Activated CD4-positive, alpha-beta T cell treated with anti-CD3 and anti-CD28 coated beads, Interleukin-2, amount 10 ng/mL, durations not matched to agents 7 days and 5 days (primary cell): ENCODE measurements around the gene DOK6. TPM values are rescaled to one million over a fixed set of nuclear protein-coding genes. Genes with fewer than 3 reads are reported as not detected.

Experiments used
- CTCF ChIA-PET: fragments of 350-600 bp; sonication (Branson Sonifier 250); formaldehyde crosslinking; loops from one replicate; lab custom pipeline; 2021; ENCODE audit warnings: antibody characterized with exemption; lab: Charles Lee
- POLR2A ChIA-PET: fragments of 350-600 bp; sonication (Branson Sonifier 250); formaldehyde crosslinking; loops from one replicate; lab custom pipeline; 2021; ENCODE audit warnings: antibody characterized with exemption; lab: Charles Lee
- DNase-seq: peaks from one replicate; pipeline ENCODE4 v3.0.0-alpha.2; 2020
- H3K27ac Mint-ChIP-seq: one replicate; pipeline ENCODE4 v1.8.0; 2021; ENCODE audit warnings: mild to moderate bottlenecking, moderate library complexity, mixed read lengths
- H3K27me3 Mint-ChIP-seq: one replicate; pipeline ENCODE4 v1.8.0; 2021; ENCODE audit warnings: mixed read lengths
- H3K36me3 Mint-ChIP-seq: one replicate; pipeline ENCODE4 v1.8.0; 2021; ENCODE audit warnings: low read depth, mixed read lengths
- H3K4me1 Mint-ChIP-seq: one replicate; pipeline ENCODE4 v1.8.0; 2021; ENCODE audit warnings: mixed read lengths
- H3K4me3 Mint-ChIP-seq: one replicate; pipeline ENCODE4 v1.8.0; 2021; ENCODE audit warnings: mild to moderate bottlenecking, moderate library complexity, mixed read lengths
- H3K9me3 Mint-ChIP-seq: one replicate; pipeline ENCODE4 v1.8.0; 2021; ENCODE audit warnings: mixed read lengths
- total RNA-seq, 2 experiments: library from RNA; stranded (reverse); gene quantifications; one replicate each; pipeline ENCODE4 v1.2.3, GENCODE V29; 2021

Gene DOK6
- total RNA-seq, 2 experiments from 2014 or later = not detected

GRCh38 chr18:69622961-69623360 lies 222.3 kb downstream of the DOK6 start:
- Mint-ChIP-seq H3K27ac (no peak overlapping the region), H3K9me3 (no peaks in the 10 kb centered on the region), H3K4me1 (no peaks in the 10 kb centered on the region), H3K27me3 (no peaks in the 10 kb centered on the region), H3K36me3 (no peaks in the 10 kb centered on the region), H3K4me3 (no peak overlapping the region)
- DNase-seq = no peak
- POLR2A ChIA-PET = no interaction called here
- CTCF ChIA-PET = no interaction called here

- Mint-ChIP-seq H3K9me3 (no peaks in the 10 kb centered on the region), H3K4me1 (no peaks in the 10 kb centered on the region), H3K27ac (no peak overlapping the region), H3K4me3 (no peak overlapping the region), H3K27me3 (no peaks in the 10 kb centered on the region), H3K36me3 (no peaks in the 10 kb centered on the region)
- POLR2A ChIA-PET = no interaction called here
- CTCF ChIA-PET = no interaction called here
- DNase-seq = no peak
These were observed 225.5 kb downstream of the DOK6 start for GRCh38 chr18:69626171-69626570.

- no peak for DNase-seq
- Mint-ChIP-seq H3K4me1 (no peaks in the 10 kb centered on the region), H3K9me3 (no peaks in the 10 kb centered on the region), H3K36me3 (no peaks in the 10 kb centered on the region), H3K27me3 (no peaks in the 10 kb centered on the region), H3K4me3 (no peak overlapping the region), H3K27ac (no peak overlapping the region)
- CTCF ChIA-PET = no interaction called here
- POLR2A ChIA-PET = no interaction called here
These were observed 226.1 kb downstream of the DOK6 start for GRCh38 chr18:69626643-69627242.

GRCh38 chr18:69628774-69629359 lies 228.2 kb downstream of the DOK6 start:
- CTCF ChIA-PET = no interaction called here
- Mint-ChIP-seq H3K27ac (no peak overlapping the region), H3K4me1 (no peaks in the 10 kb centered on the region), H3K36me3 (no peaks in the 10 kb centered on the region), H3K4me3 (no peak overlapping the region), H3K27me3 (no peaks in the 10 kb centered on the region), H3K9me3 (no peaks in the 10 kb centered on the region)
- DNase-seq = no peak
- POLR2A ChIA-PET = no interaction called here

- Mint-ChIP-seq H3K9me3 (no peaks in the 10 kb centered on the region), H3K4me1 (peaks cover 5% of the 10 kb centered on the region), H3K27me3 (peaks cover 8% of the 10 kb centered on the region), H3K36me3 (no peaks in the 10 kb centered on the region), H3K27ac (no peak overlapping the region), H3K4me3 (no peak overlapping the region)
- no peak for DNase-seq
- POLR2A ChIA-PET = no interaction called here
- CTCF ChIA-PET = no interaction called here
These were observed 230.6 kb downstream of the DOK6 start for GRCh38 chr18:69631281-69631680.

- ChIA-PET CTCF (no interaction called here), POLR2A (no interaction called here)
- no peak overlapping the region for H3K27ac Mint-ChIP-seq
- H3K4me1 Mint-ChIP-seq = peaks cover 5% of the 10 kb centered on the region
- H3K4me3 Mint-ChIP-seq = no peak overlapping the region
- peaks cover 8% of the 10 kb centered on the region for H3K27me3 Mint-ChIP-seq
- DNase-seq = no peak
- no peaks in the 10 kb centered on the region for H3K9me3 Mint-ChIP-seq
- H3K36me3 Mint-ChIP-seq = no peaks in the 10 kb centered on the region
These were observed 234.8 kb downstream of the DOK6 start for GRCh38 chr18:69635482-69635881.

- no peak overlapping the region for H3K27ac Mint-ChIP-seq
- peaks cover 11% of the 10 kb centered on the region for H3K27me3 Mint-ChIP-seq
- no peak overlapping the region for H3K4me3 Mint-ChIP-seq
- H3K9me3 Mint-ChIP-seq = no peaks in the 10 kb centered on the region
- ChIA-PET POLR2A (no interaction called here), CTCF (no interaction called here)
- H3K4me1 Mint-ChIP-seq = peaks cover 5% of the 10 kb centered on the region
- H3K36me3 Mint-ChIP-seq = no peaks in the 10 kb centered on the region
- DNase-seq = peak; percentile 33
These were observed 236.0 kb downstream of the DOK6 start for GRCh38 chr18:69636529-69637301.

- Mint-ChIP-seq H3K27ac (no peak overlapping the region), H3K36me3 (no peaks in the 10 kb centered on the region), H3K4me1 (peaks cover 5% of the 10 kb centered on the region), H3K4me3 (no peak overlapping the region), H3K9me3 (no peaks in the 10 kb centered on the region), H3K27me3 (peaks cover 12% of the 10 kb centered on the region)
- ChIA-PET CTCF (no interaction called here), POLR2A (no interaction called here)
- DNase-seq = no peak
These were observed 237.4 kb downstream of the DOK6 start for GRCh38 chr18:69638056-69638455.

GRCh38 chr18:69647702-69648101 lies 247.0 kb downstream of the DOK6 start:
- Mint-ChIP-seq H3K36me3 (no peaks in the 10 kb centered on the region), H3K4me3 (no peak overlapping the region), H3K4me1 (no peaks in the 10 kb centered on the region), H3K27ac (no peak overlapping the region), H3K27me3 (peaks cover 7% of the 10 kb centered on the region), H3K9me3 (no peaks in the 10 kb centered on the region)
- no peak for DNase-seq
- ChIA-PET POLR2A (no interaction called here), CTCF (interaction anchor here (1.4 kb wide), 1 partner anchor 9 kb away, joined by 3 read pairs; no protein-coding TSS in a partner anchor)

GRCh38 chr18:69648486-69648885 lies 247.8 kb downstream of the DOK6 start:
- Mint-ChIP-seq H3K36me3 (no peaks in the 10 kb centered on the region), H3K27ac (no peak overlapping the region), H3K9me3 (no peaks in the 10 kb centered on the region), H3K4me3 (no peak overlapping the region), H3K4me1 (no peaks in the 10 kb centered on the region), H3K27me3 (peaks cover 10% of the 10 kb centered on the region)
- POLR2A ChIA-PET = no interaction called here
- CTCF ChIA-PET = interaction anchor here (1.4 kb wide), 1 partner anchor 9 kb away, joined by 3 read pairs; no protein-coding TSS in a partner anchor
- DNase-seq = no peak

GRCh38 chr18:69649684-69650083 lies 249.0 kb downstream of the DOK6 start:
- no peak for DNase-seq
- H3K4me3 Mint-ChIP-seq = no peak overlapping the region
- CTCF ChIA-PET = no interaction called here
- no peak overlapping the region for H3K27ac Mint-ChIP-seq
- no peaks in the 10 kb centered on the region for H3K36me3 Mint-ChIP-seq
- H3K4me1 Mint-ChIP-seq = no peaks in the 10 kb centered on the region
- H3K9me3 Mint-ChIP-seq = no peaks in the 10 kb centered on the region
- peaks cover 13% of the 10 kb centered on the region for H3K27me3 Mint-ChIP-seq
- POLR2A ChIA-PET = no interaction called here

GRCh38 chr18:69651243-69651642 lies 250.6 kb downstream of the DOK6 start:
- no peaks in the 10 kb centered on the region for H3K9me3 Mint-ChIP-seq
- no peaks in the 10 kb centered on the region for H3K36me3 Mint-ChIP-seq
- H3K27ac Mint-ChIP-seq = no peak overlapping the region
- DNase-seq = no peak
- no peak overlapping the region for H3K4me3 Mint-ChIP-seq
- H3K27me3 Mint-ChIP-seq = peaks cover 17% of the 10 kb centered on the region
- no peaks in the 10 kb centered on the region for H3K4me1 Mint-ChIP-seq
- POLR2A ChIA-PET = no interaction called here
- CTCF ChIA-PET = no interaction called here

- H3K36me3 Mint-ChIP-seq = no peaks in the 10 kb centered on the region
- peaks cover 14% of the 10 kb centered on the region for H3K27me3 Mint-ChIP-seq
- DNase-seq = no peak
- ChIA-PET CTCF (no interaction called here), POLR2A (no interaction called here)
- no peak overlapping the region for H3K27ac Mint-ChIP-seq
- no peaks in the 10 kb centered on the region for H3K9me3 Mint-ChIP-seq
- H3K4me1 Mint-ChIP-seq = no peaks in the 10 kb centered on the region
- no peak overlapping the region for H3K4me3 Mint-ChIP-seq
These were observed 255.1 kb downstream of the DOK6 start for GRCh38 chr18:69655816-69656215.
